Activated T-helper 9 cell treated with anti-CD3 and anti-CD28 coated beads, Interleukin-2, amount 50 U/mL, for 16 hours (primary cell): Measurements from ENCODE around the gene PLA2G6.
"Not testable (repeated sequence)": the region's sequence is repeated elsewhere in the genome, so short reads cannot be mapped to it uniquely, and the experiment has no call there.

Experiments
- DNase-seq: peaks from one replicate; pipeline ENCODE4 v3.0.0-alpha.2; 2020; ENCODE audit warnings: low read depth

PLA2G6 gene

DNA sequence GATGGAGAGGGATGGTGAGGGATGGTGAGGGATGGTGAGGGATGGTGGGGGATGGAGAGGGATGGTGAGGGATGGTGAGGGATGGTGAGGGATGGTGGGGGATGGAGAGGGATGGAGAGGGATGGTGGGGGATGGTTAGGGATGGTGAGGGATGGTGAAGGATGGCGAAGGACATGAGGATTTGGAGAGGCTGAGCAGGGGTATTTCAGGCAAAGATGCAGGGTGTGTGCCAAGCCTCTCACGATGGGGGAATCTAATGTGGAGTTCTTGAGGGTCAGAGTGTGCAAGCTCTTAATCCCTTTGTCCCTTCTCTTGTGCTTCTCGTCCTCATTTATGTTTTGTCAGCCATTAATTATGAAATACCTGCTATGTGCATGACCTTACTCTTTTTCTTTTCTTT, 7.5 kb upstream of the PLA2G6 start:
- DNase-seq: no peak

- DNase-seq: no peak
These were observed 6.0 kb upstream of the PLA2G6 start for GRCh38 chr22:38187413-38188212.

GRCh38 chr22:38186429-38186828, 4.8 kb upstream of the PLA2G6 start:
- DNase-seq: no peak

- no peak for DNase-seq
These were observed 3.2 kb upstream of the PLA2G6 start for GRCh38 chr22:38184788-38185187.

DNA sequence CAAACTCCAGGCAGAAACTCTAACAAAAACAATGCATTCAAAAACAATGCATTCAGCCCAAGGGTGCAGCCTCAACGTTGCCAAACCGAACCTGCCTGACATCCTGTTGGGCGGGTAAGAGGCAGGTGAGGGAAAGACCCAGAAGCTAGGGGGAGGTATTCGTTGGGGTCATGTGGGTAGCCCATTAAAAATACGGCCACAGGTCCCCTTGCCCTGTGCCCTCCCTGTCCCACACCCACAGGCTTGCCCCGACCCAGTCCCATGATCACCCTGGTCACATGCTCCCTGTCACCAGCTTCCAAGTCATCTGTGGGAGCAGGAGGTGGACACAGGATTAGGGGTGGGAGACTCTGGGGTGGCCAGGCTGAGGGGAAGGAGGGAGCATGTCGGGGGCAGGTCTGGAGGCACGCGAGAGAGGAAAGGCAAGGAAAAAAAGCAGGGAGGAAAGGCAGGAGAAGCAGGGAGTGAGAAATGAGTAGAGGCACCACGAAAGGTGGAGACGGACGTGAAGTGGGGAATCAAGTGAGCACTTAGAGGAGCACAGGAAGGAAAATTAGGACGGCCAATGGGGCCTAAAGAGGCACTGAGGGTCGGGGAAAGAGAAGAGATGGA, 683 bp downstream of the PLA2G6 start:
- no peak for DNase-seq

- not testable (repeated sequence) for DNase-seq
These were observed 3.1 kb downstream of the PLA2G6 start for GRCh38 chr22:38178605-38178937.

DNA sequence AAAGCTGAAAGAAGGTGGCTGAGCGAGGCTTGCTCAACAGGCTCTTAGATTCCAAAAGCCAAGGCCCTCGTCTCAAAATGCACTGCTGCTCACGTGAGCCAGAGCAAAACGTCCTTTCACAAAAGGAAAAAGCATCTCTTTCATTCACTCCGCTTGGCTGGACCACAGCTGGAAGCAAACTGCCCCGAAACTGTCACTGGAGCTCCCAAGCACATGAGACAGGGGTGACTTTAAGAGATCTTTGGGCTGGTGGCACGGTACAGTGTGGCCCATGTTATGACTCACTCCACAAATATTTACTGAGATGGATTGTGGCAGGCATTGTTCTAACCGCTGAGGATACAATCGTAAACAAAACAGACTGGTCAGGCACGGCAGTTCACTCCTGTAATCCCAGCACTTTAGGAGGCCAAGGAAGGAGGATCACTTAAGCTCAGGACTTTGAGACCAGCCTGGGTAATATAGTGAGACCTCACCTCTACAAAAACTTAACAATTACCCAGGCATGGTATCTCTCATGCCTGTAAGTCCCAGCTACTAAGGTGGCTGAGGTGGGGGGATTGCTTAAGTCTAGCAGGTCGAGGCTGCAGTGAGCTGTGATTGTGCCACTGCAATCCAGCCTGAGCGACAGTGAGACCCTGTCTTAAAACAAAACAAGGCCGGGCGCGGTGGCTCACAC, 3.6 kb downstream of the PLA2G6 start:
- DNase-seq: no peak

GRCh38 chr22:38177571-38177925, 4.1 kb downstream of the PLA2G6 start:
- DNase-seq: not testable (repeated sequence)

DNA sequence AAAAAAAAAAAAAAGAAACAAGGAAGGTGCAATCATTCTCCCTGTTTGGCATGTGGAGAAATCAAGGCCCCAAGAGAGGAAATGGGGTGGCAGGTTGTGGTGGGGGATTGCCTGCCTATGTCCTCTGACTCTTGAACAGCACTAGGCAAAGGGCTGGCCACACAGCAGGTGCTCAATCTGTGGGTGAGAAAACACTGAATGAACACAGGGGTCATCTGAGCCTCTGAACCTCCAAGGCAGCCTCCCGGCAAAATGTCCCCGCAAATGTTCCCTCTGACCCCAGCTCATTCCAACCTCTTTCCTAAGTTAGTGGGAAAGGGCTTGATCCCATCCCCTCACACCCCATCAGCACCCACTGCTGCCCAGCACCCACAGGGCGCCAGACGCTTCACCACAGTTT, 4.6 kb downstream of the PLA2G6 start:
- no peak for DNase-seq

DNA sequence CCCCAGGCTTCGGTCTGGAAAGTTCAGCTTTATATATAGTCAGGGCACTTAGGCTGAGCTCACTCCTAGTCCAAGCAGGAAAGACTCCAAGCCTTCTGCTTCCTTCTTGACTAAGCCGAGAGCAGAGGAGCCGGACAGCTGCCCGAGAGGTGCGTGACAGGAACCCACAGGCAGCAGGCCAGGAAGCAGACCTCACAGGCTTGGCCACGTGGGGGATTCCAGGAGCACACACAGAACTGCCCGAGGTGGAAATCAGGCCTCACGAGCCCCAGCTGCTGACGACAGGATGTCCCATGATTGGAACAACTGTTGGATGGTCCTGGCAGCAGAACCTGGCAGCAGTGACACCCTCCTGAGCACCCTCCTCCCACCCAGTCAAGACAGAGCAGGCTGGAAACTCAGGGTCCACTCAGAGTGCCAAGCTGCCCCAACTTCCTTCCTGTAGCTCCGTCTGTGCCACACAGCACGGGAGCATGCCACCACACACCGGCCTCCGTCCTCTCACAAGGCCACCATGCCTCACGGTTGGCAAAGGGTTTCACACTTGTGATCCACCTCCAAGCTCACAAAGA, 5.4 kb downstream of the PLA2G6 start:
- DNase-seq: peak; percentile 18

GRCh38 chr22:38175206-38176118, 6.2 kb downstream of the PLA2G6 start:
- no peak for DNase-seq

GRCh38 chr22:38174626-38175025, 7.0 kb downstream of the PLA2G6 start:
- DNase-seq: no peak

DNA sequence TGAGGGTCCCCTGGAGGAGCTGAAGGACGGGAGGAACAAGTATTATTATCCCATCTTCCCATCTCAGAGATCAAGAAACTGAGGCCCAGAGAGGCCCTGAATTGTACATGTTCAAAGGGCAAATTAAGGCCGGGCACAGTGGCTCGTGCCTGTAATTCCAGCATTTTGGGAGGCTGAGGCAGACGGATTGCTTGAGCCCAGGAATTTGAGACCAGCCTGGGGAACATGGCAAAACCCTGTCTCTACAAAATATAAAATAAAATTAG, 8.1 kb downstream of the PLA2G6 start:
- no peak for DNase-seq

DNA sequence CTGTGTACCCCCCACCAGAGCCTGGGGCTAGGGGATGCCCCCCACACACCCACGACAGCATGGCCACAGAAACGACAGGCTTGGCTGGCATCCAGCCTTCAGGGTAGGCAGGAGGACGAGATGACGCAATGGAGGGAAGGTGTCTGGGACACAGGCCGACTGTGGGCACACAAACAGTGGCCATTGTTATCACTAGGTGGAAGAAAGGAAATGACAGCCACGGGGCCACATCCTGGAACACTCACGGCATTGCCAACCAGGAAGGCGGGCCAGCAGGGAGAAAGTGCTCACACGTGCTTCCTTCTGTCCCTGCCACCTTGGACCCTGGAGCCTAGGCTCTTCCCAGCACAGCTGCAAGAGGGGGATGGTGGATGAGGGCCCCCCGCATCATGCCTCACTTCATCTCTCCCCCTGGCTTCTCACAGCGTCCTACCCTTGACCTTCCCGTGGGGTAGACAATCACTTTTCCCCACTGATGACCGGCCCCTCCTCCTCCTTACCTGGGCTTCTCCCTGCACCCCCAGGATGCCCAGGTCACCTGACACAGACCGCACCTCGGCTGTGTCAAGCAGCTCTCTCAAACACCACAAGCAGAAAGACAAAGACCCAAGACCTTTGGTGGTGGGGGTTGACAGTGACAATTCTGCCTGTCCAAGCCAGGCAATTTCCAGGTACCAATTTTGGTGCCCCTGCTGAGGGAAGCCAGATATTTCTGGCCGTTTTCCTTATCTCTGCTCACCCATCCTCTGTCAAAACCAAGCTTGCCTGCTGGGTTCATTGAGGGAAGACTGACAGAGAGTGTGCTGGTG, 8.6 kb downstream of the PLA2G6 start:
- DNase-seq: no peak

DNA sequence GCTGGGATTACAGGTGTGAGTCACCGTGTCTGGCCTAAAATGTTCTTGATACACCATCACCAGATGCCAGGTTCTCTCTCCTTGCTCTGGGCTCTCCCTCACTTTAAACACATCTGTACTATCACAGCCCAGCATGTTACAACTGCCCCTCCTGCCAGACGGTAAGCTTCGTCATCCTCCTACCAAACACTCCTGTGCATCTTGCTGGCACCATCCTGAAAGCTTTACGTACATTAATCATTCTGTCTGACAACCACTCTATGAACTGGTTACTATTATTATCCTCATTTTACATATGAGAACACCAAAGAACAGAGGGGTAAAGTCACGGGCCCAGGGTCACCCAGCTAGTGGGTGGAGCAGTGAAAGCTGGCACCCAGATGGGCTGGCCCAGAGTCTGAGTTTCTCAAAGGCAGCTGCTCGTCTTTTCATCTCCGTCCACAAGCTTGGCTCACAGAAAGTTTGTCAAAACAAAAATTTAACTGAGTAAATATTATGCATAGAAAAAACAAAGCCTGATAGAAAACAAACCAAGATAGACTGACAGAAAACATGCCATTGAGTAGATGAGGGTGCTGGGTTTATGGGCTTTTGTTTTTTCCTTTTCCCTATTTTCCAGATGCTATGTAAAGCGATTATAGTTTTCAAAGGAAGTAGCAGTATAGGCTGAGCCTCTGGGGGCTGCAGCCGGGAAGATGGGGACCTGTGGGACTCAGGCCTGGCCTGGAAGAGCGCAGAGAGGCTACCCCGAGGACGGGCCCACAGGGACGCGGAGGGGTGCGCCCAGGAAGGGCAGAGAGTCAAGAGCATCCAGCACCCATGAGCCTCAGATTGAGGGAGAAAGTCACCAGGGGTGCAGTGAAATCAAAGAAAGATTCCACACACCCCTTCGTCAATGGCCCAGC, 9.5 kb downstream of the PLA2G6 start:
- DNase-seq: no peak

DNA sequence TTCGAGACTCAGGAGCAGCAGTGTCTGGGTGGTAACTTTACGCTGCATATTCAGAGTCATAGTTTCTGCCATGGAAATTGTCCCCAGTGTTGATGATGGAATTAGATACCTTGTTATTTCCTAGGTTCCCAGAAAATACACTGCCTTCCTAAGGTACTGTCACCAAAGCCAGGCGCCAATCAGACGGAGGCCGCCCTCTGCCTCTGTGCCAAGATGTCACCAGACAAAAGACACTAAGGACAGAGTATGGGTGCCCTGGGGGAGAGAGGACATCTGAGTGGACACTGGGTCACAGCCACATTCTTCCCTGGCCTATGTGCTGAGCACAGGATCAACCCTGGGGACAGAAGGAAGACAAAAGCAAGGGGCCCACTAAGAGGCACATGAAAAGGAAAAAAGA, 11.2 kb downstream of the PLA2G6 start:
- DNase-seq: no peak

GRCh38 chr22:38169116-38169515, 12.5 kb downstream of the PLA2G6 start:
- no peak for DNase-seq

DNA sequence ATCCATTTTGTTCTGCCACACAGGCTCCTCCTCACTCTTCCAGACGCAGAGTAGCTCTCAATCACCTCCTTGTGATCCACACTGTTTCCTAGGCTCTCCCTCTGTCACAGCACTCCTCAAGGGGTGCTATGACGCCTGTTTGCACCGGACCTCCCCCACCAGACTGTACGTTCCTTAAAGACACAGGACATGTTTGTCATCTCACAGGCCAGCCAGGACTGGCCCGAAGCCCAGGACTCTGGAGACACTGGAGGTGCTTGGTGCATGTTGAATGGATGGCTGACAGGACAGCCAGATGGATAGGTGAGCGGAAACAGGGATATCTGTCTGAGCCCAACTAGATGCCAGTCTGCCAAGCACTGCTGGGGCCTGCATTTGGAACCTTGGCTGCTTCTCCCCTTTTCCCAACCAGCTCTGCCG, 13.6 kb downstream of the PLA2G6 start:
- DNase-seq: no peak

DNA sequence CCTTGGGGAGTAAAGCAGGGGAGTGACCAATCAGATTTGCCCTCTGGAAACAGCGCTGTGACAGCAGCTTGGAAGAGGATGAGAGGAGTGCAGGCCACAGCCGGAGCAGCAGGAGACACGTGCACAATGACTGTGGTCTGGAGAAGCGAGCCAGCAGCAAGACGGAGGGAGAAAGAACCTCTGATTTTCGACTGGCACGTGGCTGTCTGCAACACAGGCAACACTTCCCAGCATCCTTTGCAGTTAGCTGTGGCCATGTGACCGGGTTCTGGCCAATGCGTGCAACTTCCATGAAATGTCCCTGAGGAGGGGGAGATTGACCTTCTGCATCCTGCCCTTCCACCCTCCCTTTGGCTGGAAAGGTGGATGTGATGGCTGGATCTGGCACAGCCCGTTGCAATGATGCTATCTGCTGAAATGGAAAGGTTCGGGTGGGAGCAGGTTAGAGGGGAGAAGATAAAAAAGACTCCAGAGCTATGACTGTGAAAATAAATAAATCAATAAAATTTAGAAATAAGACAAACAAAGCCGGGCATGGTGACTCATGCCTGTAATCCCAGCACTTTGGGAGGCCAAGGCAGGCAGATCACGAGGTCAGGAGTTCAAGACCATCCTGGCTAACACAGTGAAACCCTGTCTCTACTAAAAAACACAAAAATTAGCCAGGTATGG, 15.6 kb downstream of the PLA2G6 start:
- no peak for DNase-seq

DNA sequence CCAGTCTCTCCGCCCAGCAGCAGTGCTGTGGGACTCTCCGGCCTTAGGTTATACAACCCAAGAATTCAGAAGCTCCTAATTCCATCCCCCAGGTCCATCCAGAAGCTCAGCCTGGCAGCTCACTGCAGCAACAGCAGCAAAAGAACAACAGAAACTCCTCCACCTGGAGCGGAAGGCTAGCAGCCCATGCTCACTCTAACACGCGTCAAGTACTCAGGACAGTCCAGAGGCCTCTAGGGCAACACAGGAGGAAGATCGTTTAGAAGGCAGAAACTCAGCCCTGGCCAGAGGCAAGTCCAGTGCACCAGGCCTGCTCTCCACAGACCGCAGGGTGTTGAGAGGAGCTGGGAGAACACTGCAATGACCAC, 17.1 kb downstream of the PLA2G6 start:
- no peak for DNase-seq
